ENCODE results near the gene ALK.

Gene ALK

GRCh38 chr2:29174937-29175336, 746.4 kb downstream of the ALK start:
- DNase-seq (ENCODE audit: low read depth) = no peak
- Histone ChIP-seq H3K9ac (ENCODE audit: low read length) (no peak overlapping the region), H3K27me3 (replicated peaks; ENCODE audit: control insufficient read depth, insufficient read depth, low read length) (no peaks in the 10 kb centered on the region), H3K4me3 (ENCODE audit: low read length) (no peak overlapping the region), H3K36me3 (ENCODE audit: control insufficient read depth, insufficient read depth, low read length, severe bottlenecking) (peaks cover 65% of the 10 kb centered on the region), H3K9me3 (ENCODE audit: control insufficient read depth, low read length) (no peaks in the 10 kb centered on the region), H3K4me1 (ENCODE audit: control insufficient read depth, insufficient read depth, low read length) (no peaks in the 10 kb centered on the region)

- Histone ChIP-seq H3K36me3 (ENCODE audit: control insufficient read depth, insufficient read depth, low read length, severe bottlenecking) (peaks cover 63% of the 10 kb centered on the region), H3K27me3 (replicated peaks; ENCODE audit: control insufficient read depth, insufficient read depth, low read length) (no peaks in the 10 kb centered on the region), H3K9ac (ENCODE audit: low read length) (no peak overlapping the region), H3K4me3 (ENCODE audit: low read length) (no peak overlapping the region), H3K4me1 (ENCODE audit: control insufficient read depth, insufficient read depth, low read length) (peaks cover 18% of the 10 kb centered on the region), H3K9me3 (ENCODE audit: control insufficient read depth, low read length) (no peaks in the 10 kb centered on the region)
- DNase-seq (ENCODE audit: low read depth) = peak; percentile 61
Observed at GRCh38 chr2:29166242-29167039, 754.9 kb downstream of the ALK start.

GRCh38 chr2:29165362-29166241, 755.8 kb downstream of the ALK start:
- no peak overlapping the region for H3K9ac ChIP-seq (ENCODE audit: low read length)
- peaks cover 18% of the 10 kb centered on the region for H3K4me1 ChIP-seq (ENCODE audit: control insufficient read depth, insufficient read depth, low read length)
- no peak overlapping the region for H3K4me3 ChIP-seq (ENCODE audit: low read length)
- H3K9me3 ChIP-seq (ENCODE audit: control insufficient read depth, low read length) = no peaks in the 10 kb centered on the region
- no peaks in the 10 kb centered on the region for H3K27me3 ChIP-seq (replicated peaks; ENCODE audit: control insufficient read depth, insufficient read depth, low read length)
- H3K36me3 ChIP-seq (ENCODE audit: control insufficient read depth, insufficient read depth, low read length, severe bottlenecking) = peaks cover 67% of the 10 kb centered on the region
- peak; percentile 84 for DNase-seq (ENCODE audit: low read depth)

GRCh38 chr2:29164091-29164846, 757.1 kb downstream of the ALK start:
- H3K9me3 ChIP-seq (ENCODE audit: control insufficient read depth, low read length) = no peaks in the 10 kb centered on the region

GRCh38 chr2:29162204-29162928, 759.0 kb downstream of the ALK start:
- no peak for DNase-seq (ENCODE audit: low read depth)
- Histone ChIP-seq H3K27me3 (replicated peaks; ENCODE audit: control insufficient read depth, insufficient read depth, low read length) (no peaks in the 10 kb centered on the region), H3K36me3 (ENCODE audit: control insufficient read depth, insufficient read depth, low read length, severe bottlenecking) (peaks cover 74% of the 10 kb centered on the region), H3K4me3 (ENCODE audit: low read length) (no peak overlapping the region), H3K9ac (ENCODE audit: low read length) (no peak overlapping the region), H3K4me1 (ENCODE audit: control insufficient read depth, insufficient read depth, low read length) (peaks cover 18% of the 10 kb centered on the region), H3K9me3 (ENCODE audit: control insufficient read depth, low read length) (no peaks in the 10 kb centered on the region)

More at GRCh38 chr2:29164091-29164846, 757.1 kb downstream of the ALK start:
- no peak for DNase-seq (ENCODE audit: low read depth)
- Histone ChIP-seq H3K4me1 (ENCODE audit: control insufficient read depth, insufficient read depth, low read length) (peaks cover 18% of the 10 kb centered on the region), H3K9ac (ENCODE audit: low read length) (no peak overlapping the region), H3K36me3 (ENCODE audit: control insufficient read depth, insufficient read depth, low read length, severe bottlenecking) (peaks cover 70% of the 10 kb centered on the region), H3K27me3 (replicated peaks; ENCODE audit: control insufficient read depth, insufficient read depth, low read length) (no peaks in the 10 kb centered on the region), H3K4me3 (ENCODE audit: low read length) (no peak overlapping the region)

GRCh38 chr2:29160184-29160583, 761.2 kb downstream of the ALK start:
- Histone ChIP-seq H3K4me3 (ENCODE audit: low read length) (no peak overlapping the region), H3K36me3 (ENCODE audit: control insufficient read depth, insufficient read depth, low read length, severe bottlenecking) (peaks cover 86% of the 10 kb centered on the region), H3K27me3 (replicated peaks; ENCODE audit: control insufficient read depth, insufficient read depth, low read length) (no peaks in the 10 kb centered on the region), H3K9ac (ENCODE audit: low read length) (no peak overlapping the region), H3K9me3 (ENCODE audit: control insufficient read depth, low read length) (no peaks in the 10 kb centered on the region), H3K4me1 (ENCODE audit: control insufficient read depth, insufficient read depth, low read length) (peaks cover under 1% of the 10 kb centered on the region)
- no peak for DNase-seq (ENCODE audit: low read depth)

- H3K36me3 ChIP-seq (ENCODE audit: control insufficient read depth, insufficient read depth, low read length, severe bottlenecking) = peaks cover 95% of the 10 kb centered on the region
- no peaks in the 10 kb centered on the region for H3K9me3 ChIP-seq (ENCODE audit: control insufficient read depth, low read length)
- H3K27me3 ChIP-seq (replicated peaks; ENCODE audit: control insufficient read depth, insufficient read depth, low read length) = no peaks in the 10 kb centered on the region
- no peaks in the 10 kb centered on the region for H3K4me1 ChIP-seq (ENCODE audit: control insufficient read depth, insufficient read depth, low read length)
- peak; percentile 30 for DNase-seq (ENCODE audit: low read depth)
- H3K9ac ChIP-seq (ENCODE audit: low read length) = no peak overlapping the region
- H3K4me3 ChIP-seq (ENCODE audit: low read length) = no peak overlapping the region
Observed at GRCh38 chr2:29159125-29159524, 762.3 kb downstream of the ALK start.

- Histone ChIP-seq H3K27me3 (replicated peaks; ENCODE audit: control insufficient read depth, insufficient read depth, low read length) (no peaks in the 10 kb centered on the region), H3K9ac (ENCODE audit: low read length) (no peak overlapping the region), H3K9me3 (ENCODE audit: control insufficient read depth, low read length) (no peaks in the 10 kb centered on the region), H3K4me3 (ENCODE audit: low read length) (no peak overlapping the region), H3K36me3 (ENCODE audit: control insufficient read depth, insufficient read depth, low read length, severe bottlenecking) (peaks cover 94% of the 10 kb centered on the region), H3K4me1 (ENCODE audit: control insufficient read depth, insufficient read depth, low read length) (no peaks in the 10 kb centered on the region)
- no peak for DNase-seq (ENCODE audit: low read depth)
Observed at GRCh38 chr2:29157131-29157530, 764.3 kb downstream of the ALK start.

- Histone ChIP-seq H3K4me3 (ENCODE audit: low read length) (no peak overlapping the region), H3K9me3 (ENCODE audit: control insufficient read depth, low read length) (no peaks in the 10 kb centered on the region), H3K9ac (ENCODE audit: low read length) (no peak overlapping the region), H3K27me3 (replicated peaks; ENCODE audit: control insufficient read depth, insufficient read depth, low read length) (no peaks in the 10 kb centered on the region), H3K4me1 (ENCODE audit: control insufficient read depth, insufficient read depth, low read length) (no peaks in the 10 kb centered on the region), H3K36me3 (ENCODE audit: control insufficient read depth, insufficient read depth, low read length, severe bottlenecking) (peaks cover 83% of the 10 kb centered on the region)
- DNase-seq (ENCODE audit: low read depth) = no peak
Observed at GRCh38 chr2:29155578-29155977, 765.8 kb downstream of the ALK start.

GRCh38 chr2:29154610-29155009, 766.8 kb downstream of the ALK start:
- Histone ChIP-seq H3K4me1 (ENCODE audit: control insufficient read depth, insufficient read depth, low read length) (no peaks in the 10 kb centered on the region), H3K9me3 (ENCODE audit: control insufficient read depth, low read length) (no peaks in the 10 kb centered on the region), H3K9ac (ENCODE audit: low read length) (no peak overlapping the region), H3K36me3 (ENCODE audit: control insufficient read depth, insufficient read depth, low read length, severe bottlenecking) (peaks cover 80% of the 10 kb centered on the region), H3K27me3 (replicated peaks; ENCODE audit: control insufficient read depth, insufficient read depth, low read length) (no peaks in the 10 kb centered on the region), H3K4me3 (ENCODE audit: low read length) (no peak overlapping the region)
- DNase-seq (ENCODE audit: low read depth) = no peak

All from adipocyte (in vitro differentiated cells).